ENCODE measurements around the gene SPAG16. TPM values are rescaled to one million over a fixed set of nuclear protein-coding genes. Genes with fewer than 3 reads are reported as not detected.
"Not testable (repeated sequence)": the region's sequence is repeated elsewhere in the genome, so short reads cannot be mapped to it uniquely, and the experiment has no call there.

The SPAG16 gene
- total RNA-seq, 1 donor from 2014 or later = 14.4 TPM

DNA sequence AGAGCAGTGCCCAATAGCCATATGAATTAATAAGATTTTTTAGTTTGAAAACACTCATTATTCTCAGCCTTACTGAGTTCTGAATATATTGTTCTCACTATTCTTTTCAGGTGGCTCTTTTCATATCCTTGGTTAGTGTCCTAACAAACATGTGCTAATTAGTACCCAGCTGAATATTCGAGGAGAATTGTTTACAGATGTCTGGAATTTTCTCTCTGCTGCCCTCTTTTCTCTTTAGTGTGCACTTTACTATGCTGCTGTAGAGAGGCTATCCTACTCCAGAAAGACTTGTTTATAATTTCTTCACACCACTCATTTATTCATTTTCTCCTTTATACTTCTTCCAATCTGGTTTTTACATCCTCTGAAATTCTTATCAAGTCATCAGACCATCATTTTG is 405.3 kb downstream of the SPAG16 start:
- peaks cover 3% of the 10 kb centered on the region for H3K4me1 Mint-ChIP-seq (ENCODE audit: unreplicated experiment)
- no peak overlapping the region for H3K4me3 Mint-ChIP-seq (ENCODE audit: unreplicated experiment)
- H3K27ac Mint-ChIP-seq (ENCODE audit: unreplicated experiment) = no peak overlapping the region
- H3K36me3 Mint-ChIP-seq (ENCODE audit: low read depth, unreplicated experiment) = no peaks in the 10 kb centered on the region
- no peaks in the 10 kb centered on the region for H3K9me3 Mint-ChIP-seq (ENCODE audit: unreplicated experiment)
- TF ChIP-seq, protein P1, sequence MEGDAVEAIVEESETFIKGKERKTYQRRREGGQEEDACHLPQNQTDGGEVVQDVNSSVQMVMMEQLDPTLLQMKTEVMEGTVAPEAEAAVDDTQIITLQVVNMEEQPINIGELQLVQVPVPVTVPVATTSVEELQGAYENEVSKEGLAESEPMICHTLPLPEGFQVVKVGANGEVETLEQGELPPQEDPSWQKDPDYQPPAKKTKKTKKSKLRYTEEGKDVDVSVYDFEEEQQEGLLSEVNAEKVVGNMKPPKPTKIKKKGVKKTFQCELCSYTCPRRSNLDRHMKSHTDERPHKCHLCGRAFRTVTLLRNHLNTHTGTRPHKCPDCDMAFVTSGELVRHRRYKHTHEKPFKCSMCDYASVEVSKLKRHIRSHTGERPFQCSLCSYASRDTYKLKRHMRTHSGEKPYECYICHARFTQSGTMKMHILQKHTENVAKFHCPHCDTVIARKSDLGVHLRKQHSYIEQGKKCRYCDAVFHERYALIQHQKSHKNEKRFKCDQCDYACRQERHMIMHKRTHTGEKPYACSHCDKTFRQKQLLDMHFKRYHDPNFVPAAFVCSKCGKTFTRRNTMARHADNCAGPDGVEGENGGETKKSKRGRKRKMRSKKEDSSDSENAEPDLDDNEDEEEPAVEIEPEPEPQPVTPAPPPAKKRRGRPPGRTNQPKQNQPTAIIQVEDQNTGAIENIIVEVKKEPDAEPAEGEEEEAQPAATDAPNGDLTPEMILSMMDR (IDR thresholded peaks at IDR 0.05; ENCODE audit: unreplicated experiment) = no peak
- H3K27me3 Mint-ChIP-seq (ENCODE audit: unreplicated experiment) = no peaks in the 10 kb centered on the region
- DNase-seq (ENCODE audit: low spot score) = no peak

DNA sequence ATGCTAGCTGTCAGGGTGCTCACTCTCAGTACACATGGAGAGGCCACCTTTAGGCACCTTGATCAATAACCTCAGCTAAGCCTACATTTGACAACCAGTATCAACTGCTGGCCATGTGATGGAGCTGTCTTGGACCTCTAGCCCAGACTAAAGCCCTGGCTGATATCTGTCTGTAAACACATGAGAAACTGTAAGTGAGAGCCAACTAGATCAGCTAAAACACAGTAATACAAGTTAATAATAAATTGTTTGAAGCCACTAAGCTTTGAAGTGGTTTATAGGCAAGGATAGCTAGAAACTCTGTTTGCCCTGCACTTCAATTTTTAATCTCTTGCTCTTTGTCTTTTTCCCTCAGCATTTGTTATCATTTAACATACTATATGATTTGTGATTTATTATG is 407.1 kb downstream of the SPAG16 start:
- TF ChIP-seq, protein P1 (IDR thresholded peaks at IDR 0.05; ENCODE audit: unreplicated experiment) = no peak
- Mint-ChIP-seq H3K4me1 (ENCODE audit: unreplicated experiment) (peaks cover 3% of the 10 kb centered on the region), H3K36me3 (ENCODE audit: low read depth, unreplicated experiment) (no peaks in the 10 kb centered on the region), H3K4me3 (ENCODE audit: unreplicated experiment) (no peak overlapping the region), H3K9me3 (ENCODE audit: unreplicated experiment) (no peaks in the 10 kb centered on the region), H3K27ac (ENCODE audit: unreplicated experiment) (no peak overlapping the region), H3K27me3 (ENCODE audit: unreplicated experiment) (no peaks in the 10 kb centered on the region)
- DNase-seq (ENCODE audit: low spot score) = no peak

DNA sequence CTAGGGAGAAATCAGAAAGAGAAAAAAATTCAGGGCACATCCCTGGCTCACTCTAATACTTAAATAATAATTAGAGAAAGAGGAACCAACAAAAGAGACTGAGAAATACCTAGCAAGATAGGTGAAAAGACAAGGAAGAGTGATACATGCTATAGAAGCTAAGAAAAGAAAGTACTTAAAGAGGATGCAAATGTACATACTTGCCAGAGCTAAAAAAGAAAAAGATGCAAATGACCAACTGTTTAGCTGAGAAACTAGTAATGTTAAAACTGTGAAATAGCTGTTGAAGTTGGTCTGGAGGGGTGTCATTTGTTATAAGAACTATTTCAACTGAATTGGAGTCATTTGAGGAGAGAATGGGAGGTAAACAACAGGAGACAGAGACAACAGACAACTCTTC is 412.2 kb downstream of the SPAG16 start:
- H3K9me3 Mint-ChIP-seq (ENCODE audit: unreplicated experiment) = no peaks in the 10 kb centered on the region
- DNase-seq (ENCODE audit: low spot score) = no peak
- no peaks in the 10 kb centered on the region for H3K27me3 Mint-ChIP-seq (ENCODE audit: unreplicated experiment)
- no peaks in the 10 kb centered on the region for H3K36me3 Mint-ChIP-seq (ENCODE audit: low read depth, unreplicated experiment)
- H3K4me3 Mint-ChIP-seq (ENCODE audit: unreplicated experiment) = no peak overlapping the region
- H3K27ac Mint-ChIP-seq (ENCODE audit: unreplicated experiment) = no peak overlapping the region
- TF ChIP-seq, protein P1 (IDR thresholded peaks at IDR 0.05; ENCODE audit: unreplicated experiment) = no peak
- no peaks in the 10 kb centered on the region for H3K4me1 Mint-ChIP-seq (ENCODE audit: unreplicated experiment)

DNA sequence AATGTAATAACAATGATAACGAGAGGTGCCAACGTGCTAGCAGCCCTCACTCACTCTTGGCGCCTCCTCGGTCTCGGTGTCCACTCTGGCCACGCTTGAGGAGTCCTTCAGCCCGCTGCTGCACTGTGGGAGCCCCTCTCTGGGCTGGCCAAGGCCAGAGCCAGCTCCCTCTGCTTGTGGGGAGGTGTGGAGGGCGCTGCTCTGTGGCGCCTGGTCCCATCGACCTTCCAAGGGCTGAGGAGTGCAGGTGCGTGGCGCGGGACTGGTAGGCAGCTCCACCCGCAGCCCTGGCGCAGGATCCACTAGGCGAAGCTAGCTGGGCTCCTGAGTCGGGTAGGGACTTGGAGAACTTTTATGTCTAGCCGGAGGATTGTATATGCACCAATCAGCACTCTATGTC is 417.1 kb downstream of the SPAG16 start:
- H3K27ac Mint-ChIP-seq (ENCODE audit: unreplicated experiment); H3K36me3 Mint-ChIP-seq (ENCODE audit: low read depth, unreplicated experiment); H3K27me3 Mint-ChIP-seq (ENCODE audit: unreplicated experiment); H3K9me3 Mint-ChIP-seq (ENCODE audit: unreplicated experiment); DNase-seq (ENCODE audit: low spot score); H3K4me3 Mint-ChIP-seq (ENCODE audit: unreplicated experiment); H3K4me1 Mint-ChIP-seq (ENCODE audit: unreplicated experiment): not testable (repeated sequence)

DNA sequence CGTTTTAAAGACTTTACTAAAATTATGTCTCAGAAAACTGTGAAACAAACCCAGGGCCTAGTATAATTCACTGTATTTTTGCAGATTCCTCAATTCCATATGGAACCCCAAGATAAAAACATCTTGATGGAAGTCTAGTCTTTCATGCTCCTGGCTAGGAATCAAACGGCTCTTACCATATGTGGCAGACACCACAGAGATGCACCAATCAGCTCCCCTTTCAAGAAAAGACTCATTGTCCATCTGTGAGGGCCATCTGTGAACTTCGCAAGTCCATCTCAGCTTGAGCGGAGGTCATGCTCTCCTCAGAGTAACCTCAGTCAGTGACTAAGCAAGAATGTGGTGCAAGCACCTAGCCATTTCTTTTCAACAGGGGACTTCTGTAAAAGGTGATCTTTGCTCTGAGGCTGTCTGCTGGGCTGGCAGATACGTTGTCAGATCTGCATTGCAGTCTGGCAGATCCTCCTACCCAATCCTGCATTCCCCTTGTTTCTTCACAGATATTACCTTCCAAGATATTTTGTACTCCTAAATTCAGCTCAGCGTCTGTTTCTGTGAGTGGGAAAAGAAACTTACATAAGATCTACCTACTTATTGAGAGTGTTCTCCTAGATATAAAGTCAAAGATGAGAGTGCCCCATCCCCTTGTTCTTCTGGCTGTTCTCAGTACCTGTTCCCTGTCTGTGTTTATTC is 419.3 kb downstream of the SPAG16 start:
- no peaks in the 10 kb centered on the region for H3K4me1 Mint-ChIP-seq (ENCODE audit: unreplicated experiment)
- no peak overlapping the region for H3K4me3 Mint-ChIP-seq (ENCODE audit: unreplicated experiment)
- peaks cover 2% of the 10 kb centered on the region for H3K27me3 Mint-ChIP-seq (ENCODE audit: unreplicated experiment)
- DNase-seq (ENCODE audit: low spot score) = no peak
- TF ChIP-seq, protein P1 (IDR thresholded peaks at IDR 0.05; ENCODE audit: unreplicated experiment) = no peak
- no peaks in the 10 kb centered on the region for H3K9me3 Mint-ChIP-seq (ENCODE audit: unreplicated experiment)
- no peaks in the 10 kb centered on the region for H3K36me3 Mint-ChIP-seq (ENCODE audit: low read depth, unreplicated experiment)
- H3K27ac Mint-ChIP-seq (ENCODE audit: unreplicated experiment) = no peak overlapping the region

All from endothelial cell (in vitro differentiated cells).